ENCODE data around the gene TAF6. TPM values are rescaled to one million over a fixed set of nuclear protein-coding genes. Genes with fewer than 3 reads are reported as not detected.

Gene TAF6
- total and polyA plus RNA-seq, 9 of the 15 experiments (the other 6 are each of a cell fraction or from before 2014, with no cell fraction given), result 0.78 to 78.7 (median 21.3) TPM

GRCh38 chr7:100130608-100131453, 11.7 kb upstream of the TAF6 start (continued):
- TF ChIP-seq HINFP (tag; conservative IDR thresholded peaks at IDR 0.05; ENCODE audit: low read depth), result 0 out of 2 replicates have a peak, but pooled peaks have one; percentile 32
- peak in 1 of 2 experiments; percentile 61; a peak in 1 of 4 replicates for TF ChIP-seq HDAC1 (IDR thresholded peaks at IDR 0.05)
- no peak for TF ChIP-seq ZNF717 (CRISPR knock-in tag; IDR thresholded peaks at IDR 0.05)
- TF ChIP-seq FOS (IDR thresholded peaks at IDR 0.05; ENCODE audit: extremely low read depth, insufficient read length), result no peak
- TF ChIP-seq MTA1 (IDR thresholded peaks at IDR 0.05; ENCODE audit: borderline replicate concordance), result peak; percentile 92
- TF ChIP-seq SMAD4 (CRISPR knock-in tag; conservative IDR thresholded peaks at IDR 0.05), result peak; percentile 53; the same call in 1 of the 2 replicates
- peak; percentile 93 for TF ChIP-seq BRD9 (IDR thresholded peaks at IDR 0.05; ENCODE audit: low read depth, partially characterized antibody)
- TF ChIP-seq USF2 (CRISPR knock-in tag; IDR thresholded peaks at IDR 0.05), result peak; percentile 46; the same call in 1 of the 2 replicates
- TF ChIP-seq HDAC2 (IDR thresholded peaks at IDR 0.05), result peak; percentile 17; the same call in 1 of the 2 replicates
- TF ChIP-seq TEAD1 (CRISPR knock-in tag; IDR thresholded peaks at IDR 0.05), result peak in 1 of 2 experiments; percentile 8; a peak in 1 of 4 replicates
- peak; percentile 69 for TF ChIP-seq EP400 (IDR thresholded peaks at IDR 0.05)
- TF ChIP-seq TBL1XR1 (IDR thresholded peaks at IDR 0.05; ENCODE audit: low read length in 2 of 2), result 0 out of 4 replicates have a peak, but pooled peaks of 1 of the 2 experiments have one; percentile 41
- 0 out of 2 replicates have a peak, but pooled peaks have one; percentile 56 for TF ChIP-seq NFRKB (IDR thresholded peaks at IDR 0.05; ENCODE audit: low read depth)
- peak; percentile 85 for TF ChIP-seq REST (IDR thresholded peaks at IDR 0.05; ENCODE audit: borderline replicate concordance)
- no peak for TF ChIP-seq REST (CRISPR knock-in tag; IDR thresholded peaks at IDR 0.05; ENCODE audit: low read depth)
- TF ChIP-seq RBFOX2 (IDR thresholded peaks at IDR 0.05; ENCODE audit: low read depth, low read length), result peak; percentile 64

Measured in K562 (cell line).